ENCODE results near the gene EPB41.

- TF ChIP-seq CTCF (IDR thresholded peaks at IDR 0.05) (no peak), POLR2A (IDR thresholded peaks at IDR 0.05) (no peak), POLR2AphosphoS5 (IDR thresholded peaks at IDR 0.05) (no peak)
Measured at GRCh38 chr1:29112705-29113412, 198.5 kb downstream of the EPB41 start.
